H1 (cell line): ENCODE measurements around the gene DENND2A. TPM values are rescaled to one million over a fixed set of nuclear protein-coding genes. Genes with fewer than 3 reads are reported as not detected.

ENCODE experiments used
- ATF3 ChIP-seq: IDR thresholded peaks from 2 replicates; pipeline ENCODE4 v1.6.1; 2011; ENCODE audit warnings: low read depth, mild to moderate bottlenecking, low read length; ENCODE audit not compliant: insufficient read depth
- BRCA1 ChIP-seq: IDR thresholded peaks from 2 replicates; pipeline ENCODE4 v1.6.1; 2012; ENCODE audit warnings: low read depth, low read length, improper control_type of control experiment
- CHD7 ChIP-seq: fragments of 300-600 bp; sonication (generic); IDR thresholded peaks from 2 replicates; pipeline ENCODE4 v1.7.1; 2012; ENCODE audit warnings: low read length, moderate library complexity, mild to moderate bottlenecking, inconsistent platforms; ENCODE audit not compliant: insufficient replicate concordance
- EZH2 ChIP-seq: fragments of 200-600 bp; sonication (generic); IDR thresholded peaks from 2 replicates; pipeline ENCODE4 v1.7.1; 2012; ENCODE audit warnings: low read depth, mild to moderate bottlenecking, moderate library complexity, low read length, inconsistent platforms; ENCODE audit not compliant: severe bottlenecking
- RBBP5 ChIP-seq: IDR thresholded peaks from 2 replicates; pipeline ENCODE4 v1.7.1; 2012; ENCODE audit warnings: low read depth, mild to moderate bottlenecking, inconsistent platforms, low read length, moderate library complexity, borderline replicate concordance
- SAP30 ChIP-seq: fragments of 300-600 bp; sonication (generic); IDR thresholded peaks from 2 replicates; pipeline ENCODE4 v1.7.1; 2012; ENCODE audit warnings: low read length, moderate library complexity, mild to moderate bottlenecking, inconsistent platforms; ENCODE audit not compliant: insufficient read depth, insufficient replicate concordance
- TAF1 ChIP-seq: IDR thresholded peaks from 2 replicates; pipeline ENCODE4 v1.6.1; 2011; ENCODE audit warnings: mild to moderate bottlenecking, low read depth, low read length
- polyA plus RNA-seq, 7 experiments: library from polyadenylated mRNA; depleted of rRNA in 3 of 7; stranded (reverse) in 5 of 7; unstranded in 2 of 7; fragments of >200 nt in 5 of 7; fragments of 200-250 nt in 2 of 7; gene quantifications; 1 replicate in 5 of 7; 2 replicates in 1 of 7; 4 replicates in 1 of 7; pipeline versions ENCODE4 v1.2.1 to v1.2.3, GENCODE V29; 2011 to 2013; ENCODE audit warnings: missing spikeins in 2 of 7, mixed read lengths in 2 of 7
- total RNA-seq: library from RNA; stranded (reverse); fragmentation: NEBNext Ultra II Directional; extraction: Animal tissue kit (Norgen Biotek cat#: 25700); gene quantifications from 2 replicates; pipeline ENCODE4 v1.2.1, GENCODE V29; 2021

The DENND2A gene
- total and polyA plus RNA-seq, 2 of the 8 experiments (the other 6 are each of a cell fraction or from before 2014, with no cell fraction given) = 5.0 to 13.0 TPM

- no peak for TF ChIP-seq ATF3
- no peak for TF ChIP-seq BRCA1
- no peak for TF ChIP-seq EZH2
- no peak for TF ChIP-seq CHD7
- TF ChIP-seq SAP30 = no peak
- no peak for TF ChIP-seq TAF1
- no peak for TF ChIP-seq RBBP5
These were observed 88.4 kb downstream of the DENND2A start (continued) for GRCh38 chr7:140552240-140552679.
